GM10847 (cell line): ENCODE data around the gene FBXW7.

Experiments used
- POLR2A ChIP-seq: IDR thresholded peaks from 2 replicates; pipeline ENCODE4 v1.6.1; 2011; ENCODE audit not compliant: insufficient read length; ENCODE audit errors: extremely low read depth

FBXW7 gene

DNA sequence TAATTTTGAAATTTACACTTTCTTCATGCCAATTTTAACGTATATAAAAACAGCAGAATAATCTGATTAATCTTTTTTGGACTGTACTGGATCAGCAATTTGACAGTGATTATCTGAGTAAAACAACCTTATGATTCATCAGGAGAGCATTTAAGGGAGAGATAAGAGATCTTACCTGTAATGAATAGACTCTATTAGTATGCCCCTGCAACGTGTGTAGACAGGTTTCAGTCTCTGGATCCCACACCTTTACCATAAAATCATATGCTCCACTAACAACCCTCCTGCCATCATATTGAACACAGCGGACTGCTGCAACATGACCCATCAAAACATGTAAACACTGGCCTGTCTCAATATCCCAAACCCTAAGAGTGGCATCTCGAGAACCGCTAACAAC is 210.1 kb downstream of the FBXW7 start:
- TF ChIP-seq POLR2A: no peak

GRCh38 chr4:152323221-152323620 is 212.7 kb downstream of the FBXW7 start:
- no peak for TF ChIP-seq POLR2A

DNA sequence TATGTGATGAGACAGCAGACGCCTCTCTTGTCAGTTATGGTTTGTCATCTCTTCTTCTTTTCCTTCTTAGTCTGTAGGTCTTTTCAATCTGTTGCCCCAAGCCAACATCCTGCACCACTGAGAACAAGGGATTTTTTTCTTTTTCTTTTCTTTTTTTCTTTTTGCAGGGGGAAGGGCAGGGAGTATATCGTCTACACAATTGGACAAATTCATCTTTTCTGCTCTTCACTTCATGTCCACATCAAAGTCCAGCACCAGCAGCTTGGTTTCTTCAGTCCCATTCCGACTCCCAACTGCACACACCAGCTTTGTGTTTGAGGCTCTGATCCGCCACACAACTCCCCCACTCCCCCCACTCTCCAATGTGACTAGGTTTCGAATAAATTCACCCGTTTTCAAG is 213.2 kb downstream of the FBXW7 start:
- no peak for TF ChIP-seq POLR2A

DNA sequence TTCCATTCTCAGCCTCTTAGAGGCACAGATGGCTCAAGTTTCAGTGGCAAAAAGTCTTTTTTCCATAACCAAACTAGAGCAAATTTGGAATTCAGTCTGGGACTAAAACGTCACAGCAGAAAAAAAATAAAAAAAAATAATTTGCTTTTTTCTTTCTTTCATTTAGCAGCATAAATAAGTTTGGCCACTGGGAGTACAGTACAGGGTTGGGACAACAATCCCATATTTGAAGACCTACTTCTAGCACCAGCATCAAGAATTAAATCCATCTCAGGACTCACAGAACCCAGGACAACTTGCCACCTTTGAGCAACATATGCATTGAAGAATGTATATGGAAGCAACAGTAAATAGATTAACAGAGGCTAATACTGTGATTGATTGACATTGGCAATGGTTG is 214.0 kb downstream of the FBXW7 start:
- TF ChIP-seq POLR2A: no peak

- TF ChIP-seq POLR2A: no peak
Observed at GRCh38 chr4:152321398-152321797, 214.5 kb downstream of the FBXW7 start.

DNA sequence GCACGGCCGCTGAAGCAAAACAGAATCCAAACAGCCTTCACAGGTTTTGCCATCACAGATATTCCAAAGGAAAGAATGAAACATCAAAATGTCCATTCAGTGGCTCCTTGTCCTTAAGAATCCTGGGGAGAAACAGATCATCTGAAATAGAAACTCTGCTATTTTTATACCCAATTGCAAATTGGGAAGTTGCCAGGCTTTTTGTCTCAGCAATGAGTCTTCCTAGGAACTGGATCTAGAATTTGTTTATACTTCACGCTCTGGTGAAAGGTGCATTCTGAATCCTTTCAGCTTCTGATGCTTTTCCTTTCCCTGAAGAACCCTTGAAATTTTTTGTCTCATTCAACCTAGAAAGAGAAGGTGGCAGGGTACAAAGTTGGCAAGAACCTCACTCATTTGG is 218.9 kb downstream of the FBXW7 start:
- TF ChIP-seq POLR2A: no peak

DNA sequence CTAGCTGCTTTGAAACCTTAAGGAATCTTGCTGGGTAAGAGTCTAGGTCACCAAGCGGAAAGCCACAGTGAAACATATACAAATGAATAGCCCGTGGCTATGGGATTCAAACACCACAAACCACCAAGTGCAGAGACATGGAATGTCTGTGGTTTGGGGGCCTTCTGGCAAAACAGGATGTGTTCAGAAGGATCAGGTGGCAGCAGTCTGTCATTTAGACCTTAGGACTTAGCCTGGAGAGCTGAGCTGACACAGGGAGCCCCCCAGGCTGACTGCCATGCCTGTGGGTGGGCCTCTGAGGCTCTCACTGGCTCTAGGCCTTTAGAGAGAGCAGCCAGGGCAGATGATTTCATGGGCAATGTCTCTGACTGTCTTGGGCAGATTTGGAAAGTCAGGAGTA is 225.6 kb downstream of the FBXW7 start:
- TF ChIP-seq POLR2A: no peak

- no peak for TF ChIP-seq POLR2A
Observed at GRCh38 chr4:152309418-152309817, 226.5 kb downstream of the FBXW7 start.

DNA sequence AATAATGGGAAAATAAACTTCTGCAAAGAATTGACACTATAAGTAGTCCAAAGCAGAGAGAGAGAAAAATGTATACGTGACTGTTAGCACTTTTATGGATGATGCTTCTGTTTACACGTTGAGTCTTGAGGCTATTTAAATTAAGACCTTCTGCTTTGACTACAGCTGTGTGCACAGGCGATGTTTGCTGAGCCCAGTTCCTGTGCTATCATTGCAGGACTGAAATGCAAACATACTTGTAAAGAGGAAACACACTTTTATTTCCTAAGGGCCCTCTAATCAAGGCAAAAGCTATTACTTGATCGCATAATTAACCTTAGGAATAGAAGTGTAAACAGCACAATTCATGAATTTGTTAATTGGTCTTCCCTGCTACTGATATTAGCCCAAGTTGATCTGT is 226.9 kb downstream of the FBXW7 start:
- no peak for TF ChIP-seq POLR2A

DNA sequence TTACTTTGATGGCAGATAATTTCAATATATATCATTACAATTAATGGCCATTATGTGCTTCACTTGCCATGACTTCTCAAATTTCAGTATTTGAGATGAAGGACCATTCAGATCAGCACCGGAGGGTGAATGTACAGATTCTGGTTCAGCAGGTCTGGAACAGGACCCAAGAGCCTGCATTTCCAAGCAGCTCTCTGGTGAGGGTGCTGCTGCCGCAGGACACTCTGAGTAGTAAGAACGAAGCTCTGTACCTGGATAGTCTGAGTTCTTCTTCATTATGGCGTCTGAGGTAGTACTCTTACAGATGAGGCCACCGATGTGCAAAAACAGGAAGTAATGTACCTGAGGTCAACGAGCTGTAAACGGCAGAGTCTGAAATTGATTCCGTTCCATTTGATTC is 228.2 kb downstream of the FBXW7 start:
- no peak for TF ChIP-seq POLR2A

GRCh38 chr4:152306541-152306940 is 229.4 kb downstream of the FBXW7 start:
- TF ChIP-seq POLR2A: no peak

DNA sequence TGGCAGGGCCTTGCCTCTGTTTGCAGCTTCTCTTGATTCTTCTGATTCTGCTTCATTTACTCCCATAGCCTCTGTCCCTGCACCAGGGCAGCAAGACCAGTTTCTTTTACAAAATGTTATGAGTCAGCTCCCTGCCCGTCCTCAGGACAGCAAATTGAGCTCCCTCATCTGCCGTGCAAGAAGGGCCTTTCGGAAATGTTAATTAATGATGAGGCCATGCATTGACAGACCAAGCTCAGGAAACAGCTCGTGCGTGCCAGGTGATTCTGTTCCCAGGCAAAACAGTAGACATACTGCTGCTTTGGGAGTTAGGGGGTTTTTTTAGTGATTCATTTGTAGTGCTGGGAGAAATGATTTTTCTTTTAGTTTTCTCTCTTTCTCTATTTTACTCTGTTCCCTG is 231.7 kb downstream of the FBXW7 start:
- no peak for TF ChIP-seq POLR2A

DNA sequence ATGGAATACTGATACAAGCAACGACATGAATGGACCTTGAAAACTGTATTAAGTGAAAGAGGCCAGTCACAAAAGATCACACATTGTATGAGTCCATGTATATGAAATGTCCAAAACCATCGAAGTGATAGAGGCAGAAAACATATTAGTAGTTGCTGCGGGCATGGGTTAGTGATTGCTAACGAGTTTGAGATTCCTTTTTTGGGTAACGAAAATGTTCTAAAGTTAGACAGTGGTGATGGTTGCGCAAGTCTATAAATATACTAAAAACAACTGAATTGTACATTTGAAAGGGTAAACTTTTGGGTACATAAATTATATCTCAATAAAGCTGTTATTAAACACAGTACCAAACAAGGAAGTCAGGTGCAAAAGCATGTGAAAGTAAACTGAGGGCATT is 234.5 kb downstream of the FBXW7 start:
- no peak for TF ChIP-seq POLR2A

- no peak for TF ChIP-seq POLR2A
Observed at GRCh38 chr4:152299553-152299952, 236.3 kb downstream of the FBXW7 start.

DNA sequence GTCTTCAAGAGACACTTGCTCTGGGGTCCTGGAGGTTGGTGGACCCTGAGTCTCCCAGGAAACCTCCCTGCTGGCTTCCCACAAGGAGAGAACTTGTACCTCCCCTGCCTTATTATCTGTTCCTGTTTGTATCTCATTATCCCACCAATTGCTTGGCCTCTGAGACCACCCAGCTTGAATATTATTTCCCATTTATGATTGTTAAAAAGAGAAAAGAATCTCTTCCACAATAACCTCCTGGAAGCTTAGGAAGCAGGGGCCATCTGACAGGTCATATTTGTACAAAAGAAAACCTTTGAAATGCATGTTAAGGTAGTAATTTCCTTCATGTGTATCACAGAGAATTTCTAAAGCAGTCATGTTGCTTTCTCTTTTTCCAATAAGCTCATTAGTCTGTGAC is 239.5 kb downstream of the FBXW7 start:
- TF ChIP-seq POLR2A: no peak

- no peak for TF ChIP-seq POLR2A
Observed at GRCh38 chr4:152294765-152295164, 241.1 kb downstream of the FBXW7 start.

DNA sequence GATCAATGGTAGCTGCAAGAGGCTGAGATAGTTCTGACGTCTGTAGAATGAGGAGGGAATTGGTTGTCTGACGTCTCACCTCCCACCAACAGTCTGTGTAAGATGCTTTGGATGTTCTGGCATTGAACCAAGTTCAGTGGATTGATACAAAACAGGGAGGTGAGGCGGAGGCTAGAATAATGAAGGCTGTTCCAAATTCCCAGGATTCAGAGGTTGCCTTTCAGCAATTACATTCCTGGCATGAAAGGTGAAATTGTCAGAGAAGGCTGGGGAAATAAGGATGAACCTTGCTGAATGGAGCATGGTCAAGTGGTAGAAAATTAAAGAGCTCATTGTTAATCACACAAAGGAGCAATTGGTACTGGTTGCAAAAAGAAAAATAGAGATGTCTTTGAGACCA is 241.6 kb downstream of the FBXW7 start:
- TF ChIP-seq POLR2A: no peak

- no peak for TF ChIP-seq POLR2A
Observed at GRCh38 chr4:152293527-152293926, 242.4 kb downstream of the FBXW7 start.
